GM12891 (cell line): ENCODE data around the gene CACNB3.

Source experiments
- PAX5 ChIP-seq: IDR thresholded peaks from 2 replicates; pipeline ENCODE4 v1.6.1; 2011; ENCODE audit warnings: low read length, moderate library complexity, mild to moderate bottlenecking; ENCODE audit not compliant: insufficient read depth, severe bottlenecking
- POLR2A ChIP-seq: IDR thresholded peaks from 2 replicates; pipeline ENCODE4 v1.6.1; 2011; ENCODE audit warnings: low read depth, low read length, control low read depth
- POLR2AphosphoS5 ChIP-seq: IDR thresholded peaks from 2 replicates; pipeline ENCODE4 v1.6.1; 2011; ENCODE audit warnings: low read depth, low read length, control low read depth
- POU2F2 ChIP-seq: IDR thresholded peaks from 2 replicates; pipeline ENCODE4 v1.6.1; 2011; ENCODE audit warnings: low read depth, mild to moderate bottlenecking, control low read depth, low read length, moderate library complexity
- SPI1 ChIP-seq: IDR thresholded peaks from 2 replicates; pipeline ENCODE4 v1.6.1; 2011; ENCODE audit warnings: low read depth, low read length, control low read depth
- TAF1 ChIP-seq: IDR thresholded peaks from 2 replicates; pipeline ENCODE4 v1.6.1; 2011; ENCODE audit warnings: low read depth, low read length, control low read depth

DNA sequence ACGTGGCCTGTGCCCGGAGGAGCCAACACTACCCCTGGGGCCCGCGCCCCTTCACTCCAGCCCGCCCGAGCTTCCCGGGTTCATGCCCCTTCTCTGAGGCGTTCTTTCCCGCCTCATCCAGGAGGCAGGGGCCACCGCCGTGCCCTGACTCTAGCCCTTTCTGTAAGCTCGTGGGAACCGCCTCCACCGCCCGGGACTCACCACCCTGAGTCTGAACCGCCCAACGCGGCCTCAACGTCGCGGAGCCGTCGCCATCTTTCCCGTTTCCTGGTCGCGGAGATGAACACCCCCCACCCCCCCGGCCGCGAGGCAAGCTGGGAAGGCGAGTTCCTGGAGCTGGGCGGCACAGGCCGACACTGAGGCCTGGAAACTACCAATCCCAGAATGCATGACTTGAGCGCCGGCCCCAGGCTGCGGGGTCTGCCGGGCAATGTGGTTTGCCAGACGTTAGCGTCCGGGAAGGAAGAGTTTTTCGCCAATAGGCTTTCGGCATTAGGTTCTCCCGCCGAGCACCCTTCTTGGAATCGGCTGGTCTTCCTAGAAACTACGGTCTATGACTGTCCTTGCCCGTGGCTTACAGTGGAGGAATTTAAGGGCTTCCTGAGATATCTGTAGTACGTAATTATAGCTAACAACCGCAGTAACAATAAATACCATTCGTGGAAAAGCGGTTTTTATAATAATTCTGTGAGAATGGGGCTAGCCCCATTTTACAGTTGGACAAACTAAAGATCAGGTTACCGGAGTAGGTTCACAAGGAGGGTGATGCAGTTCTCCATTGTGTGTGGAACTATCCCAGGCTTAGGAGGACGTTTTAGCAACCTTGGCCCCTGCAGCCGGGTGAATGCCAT, 33.8 kb downstream of the CACNB3 start, which contains the start of gene DDX23:
- TF ChIP-seq POLR2AphosphoS5 (peak; percentile 93), POLR2A (peak; percentile 91), POU2F2 (peak; percentile 82), TAF1 (peak; percentile 95), SPI1 (no peak), PAX5 (peak; percentile 33)
